Spinal cord (tissue), 10 donors: ENCODE results near the gene C1D. TPM values are rescaled to one million over a fixed set of nuclear protein-coding genes. Genes with fewer than 3 reads are reported as not detected.

Experiments
- DNase-seq, 6 donors: peaks; one replicate each; pipeline versions ENCODE4 v3.0.0 to v3.0.0-alpha.2; 2013 to 2015; ENCODE audit warnings: low spot score in 6 of 6, low read depth in 4 of 6
- H3K27ac ChIP-seq: one replicate; pipeline ENCODE4 v1.5.1; 2013; ENCODE audit warnings: low read depth, low read length, control low read depth
- H3K27me3 ChIP-seq: one replicate; pipeline ENCODE4 v1.6.1; 2013; ENCODE audit warnings: low read length; ENCODE audit not compliant: control insufficient read depth, insufficient read depth
- H3K36me3 ChIP-seq: one replicate; pipeline ENCODE4 v1.6.1; 2013; ENCODE audit warnings: low read length; ENCODE audit not compliant: control insufficient read depth, insufficient read depth
- H3K4me1 ChIP-seq: one replicate; pipeline ENCODE4 v1.6.1; 2013; ENCODE audit warnings: low read length; ENCODE audit not compliant: control insufficient read depth, insufficient read depth
- H3K4me3 ChIP-seq: one replicate; pipeline ENCODE4 v1.5.1; 2013; ENCODE audit warnings: low read depth, low read length, control low read depth
- H3K9me3 ChIP-seq: one replicate; pipeline ENCODE4 v1.6.1; 2013; ENCODE audit warnings: low read length; ENCODE audit not compliant: control insufficient read depth, insufficient read depth
- WGBS: methylation state at CpG from one replicate; pipeline ENCODE4 v1.1.5; 2013; ENCODE audit warnings: missing lambda C conversion rate; ENCODE audit not compliant: insufficient coverage; 5-methylcytosine and 5-hydroxymethylcytosine counted together
- polyA plus RNA-seq, 2 donors: library from polyadenylated mRNA; unstranded; fragments of 120-200 nt; gene quantifications; one replicate each; pipeline ENCODE4 v1.2.1, GENCODE V29; 2013; ENCODE audit not compliant: insufficient read length in 2 of 2
- total RNA-seq, 2 donors: library from RNA; depleted of rRNA in 1 of 2; stranded (reverse); fragments of 120-200 nt in 1 of 2; fragments of >200 nt in 1 of 2; gene quantifications; one replicate each; pipeline versions ENCODE4 v1.2.3 to v1.2.4, GENCODE V29; 2013 to 2014
- donor health status: healthy.

C1D gene
- total and polyA plus RNA-seq, 4 donors: 19.5 to 49.6 (median 39.1) TPM

- Histone ChIP-seq H3K36me3 (no peaks in the 10 kb centered on the region), H3K27ac (no peak overlapping the region), H3K9me3 (no peaks in the 10 kb centered on the region), H3K27me3 (no peaks in the 10 kb centered on the region), H3K4me1 (no peaks in the 10 kb centered on the region), H3K4me3 (no peak overlapping the region)
- WGBS: 100% methylated on average over 2 of the region's 6 CpGs
- no peak for DNase-seq
Observed at GRCh38 chr2:68044099-68044498, 18.7 kb downstream of the C1D start.

GRCh38 chr2:68043695-68044094 is 19.1 kb downstream of the C1D start:
- 70% methylated on average over 1 of the region's 3 CpGs for WGBS
- Histone ChIP-seq H3K27me3 (no peaks in the 10 kb centered on the region), H3K27ac (no peak overlapping the region), H3K4me3 (no peak overlapping the region), H3K4me1 (no peaks in the 10 kb centered on the region), H3K9me3 (no peaks in the 10 kb centered on the region), H3K36me3 (no peaks in the 10 kb centered on the region)
- no peak for DNase-seq

GRCh38 chr2:68043032-68043431 is 19.8 kb downstream of the C1D start:
- H3K27me3 ChIP-seq: no peaks in the 10 kb centered on the region
- no peaks in the 10 kb centered on the region for H3K36me3 ChIP-seq
- DNase-seq: no peak
- H3K4me3 ChIP-seq: no peak overlapping the region
- no peaks in the 10 kb centered on the region for H3K4me1 ChIP-seq
- H3K27ac ChIP-seq: no peak overlapping the region
- no peaks in the 10 kb centered on the region for H3K9me3 ChIP-seq
- WGBS: no CpG with 5 or more reads among the region's 5 CpGs

- DNase-seq: no peak
- no peak overlapping the region for H3K27ac ChIP-seq
- no peaks in the 10 kb centered on the region for H3K27me3 ChIP-seq
- no peaks in the 10 kb centered on the region for H3K36me3 ChIP-seq
- H3K9me3 ChIP-seq: no peaks in the 10 kb centered on the region
- H3K4me1 ChIP-seq: no peaks in the 10 kb centered on the region
- no peak overlapping the region for H3K4me3 ChIP-seq
Observed at GRCh38 chr2:68041704-68042245, 21.0 kb downstream of the C1D start.

- WGBS: no CpG with 5 or more reads among the region's 3 CpGs
- H3K4me3 ChIP-seq: no peak overlapping the region
- H3K36me3 ChIP-seq: no peaks in the 10 kb centered on the region
Observed at GRCh38 chr2:68040078-68040477, 22.7 kb downstream of the C1D start.

GRCh38 chr2:68039317-68039716 is 23.5 kb downstream of the C1D start:
- no peaks in the 10 kb centered on the region for H3K36me3 ChIP-seq
- WGBS: no CpG with 5 or more reads among the region's 1 CpG

More at GRCh38 chr2:68040078-68040477, 22.7 kb downstream of the C1D start:
- Histone ChIP-seq H3K27ac (no peak overlapping the region), H3K4me1 (no peaks in the 10 kb centered on the region), H3K9me3 (no peaks in the 10 kb centered on the region), H3K27me3 (no peaks in the 10 kb centered on the region)
- no peak for DNase-seq

GRCh38 chr2:68032702-68033101 is 30.1 kb downstream of the C1D start:
- Histone ChIP-seq H3K36me3 (no peaks in the 10 kb centered on the region), H3K27ac (no peak overlapping the region), H3K27me3 (no peaks in the 10 kb centered on the region), H3K4me1 (no peaks in the 10 kb centered on the region), H3K4me3 (no peak overlapping the region), H3K9me3 (no peaks in the 10 kb centered on the region)
- no peak for DNase-seq
- no CpG with 5 or more reads among the region's 6 CpGs for WGBS

More at GRCh38 chr2:68039317-68039716, 23.5 kb downstream of the C1D start:
- no peaks in the 10 kb centered on the region for H3K4me1 ChIP-seq
- DNase-seq: no peak
- H3K27ac ChIP-seq: no peak overlapping the region
- H3K9me3 ChIP-seq: no peaks in the 10 kb centered on the region
- H3K4me3 ChIP-seq: no peak overlapping the region
- no peaks in the 10 kb centered on the region for H3K27me3 ChIP-seq

GRCh38 chr2:68031542-68032160 is 31.2 kb downstream of the C1D start:
- DNase-seq: peak; percentile 55 to 94 (median 56)
- no peaks in the 10 kb centered on the region for H3K27me3 ChIP-seq
- no peaks in the 10 kb centered on the region for H3K36me3 ChIP-seq
- no peaks in the 10 kb centered on the region for H3K4me1 ChIP-seq
- no CpG with 5 or more reads among the region's 2 CpGs for WGBS
- no peak overlapping the region for H3K4me3 ChIP-seq
- H3K9me3 ChIP-seq: no peaks in the 10 kb centered on the region
- H3K27ac ChIP-seq: no peak overlapping the region

GRCh38 chr2:68031043-68031442 is 31.8 kb downstream of the C1D start:
- no peaks in the 10 kb centered on the region for H3K4me1 ChIP-seq
- H3K9me3 ChIP-seq: no peaks in the 10 kb centered on the region
- H3K36me3 ChIP-seq: no peaks in the 10 kb centered on the region
- H3K4me3 ChIP-seq: no peak overlapping the region
- no peaks in the 10 kb centered on the region for H3K27me3 ChIP-seq
- no peak overlapping the region for H3K27ac ChIP-seq
- no peak for DNase-seq

GRCh38 chr2:68030529-68030928 is 32.3 kb downstream of the C1D start:
- DNase-seq: no peak
- H3K4me1 ChIP-seq: no peaks in the 10 kb centered on the region
- no peaks in the 10 kb centered on the region for H3K36me3 ChIP-seq
- H3K4me3 ChIP-seq: no peak overlapping the region
- 100% methylated on average over 2 of the region's 5 CpGs for WGBS
- no peaks in the 10 kb centered on the region for H3K27me3 ChIP-seq
- H3K9me3 ChIP-seq: no peaks in the 10 kb centered on the region
- no peak overlapping the region for H3K27ac ChIP-seq
